Liver (tissue), 9 donors: Measurements from ENCODE around the gene INPP4A. TPM values are rescaled to one million over a fixed set of nuclear protein-coding genes. Genes with fewer than 3 reads are reported as not detected.
A peak's percentile ranks its signal among the peaks of the same experiment; 100 is the strongest.

Experiments used
- DNase-seq: peaks from one replicate; pipeline ENCODE4 v3.0.0-alpha.2; 2017; ENCODE audit warnings: low spot score
- H3K27ac ChIP-seq, 2 donors: one replicate each; pipeline ENCODE4 v1.7.0; 2013; ENCODE audit warnings: inconsistent platforms in 2 of 2, low read length in 2 of 2, control low read depth in 1 of 2, low read depth in 1 of 2, mild to moderate bottlenecking in 1 of 2
- H3K27me3 ChIP-seq, 4 donors: one replicate each; pipeline versions ENCODE4 v1.6.1 to v1.7.0; 2013; ENCODE audit warnings: low read length in 3 of 4, inconsistent platforms in 1 of 4, mild to moderate bottlenecking in 1 of 4, moderate library complexity in 1 of 4; ENCODE audit not compliant: control insufficient read depth in 4 of 4, insufficient read depth in 4 of 4
- H3K36me3 ChIP-seq, 4 donors: one replicate each; pipeline versions ENCODE4 v1.6.1 to v1.7.0; 2013; ENCODE audit warnings: low read length in 3 of 4, mild to moderate bottlenecking in 3 of 4, low read depth in 1 of 4, moderate library complexity in 1 of 4; ENCODE audit not compliant: control insufficient read depth in 4 of 4, insufficient read depth in 3 of 4
- H3K4me1 ChIP-seq, 4 donors: one replicate each; pipeline versions ENCODE4 v1.6.1 to v1.7.0; 2013; ENCODE audit warnings: low read length in 3 of 4, mild to moderate bottlenecking in 3 of 4, moderate library complexity in 1 of 4; ENCODE audit not compliant: control insufficient read depth in 4 of 4, insufficient read depth in 4 of 4
- H3K4me3 ChIP-seq, 3 donors: one replicate each; pipeline versions ENCODE4 v1.6.1 to v1.7.0; 2013; ENCODE audit warnings: low read length in 3 of 3, control low read depth in 1 of 3, low read depth in 1 of 3, mild to moderate bottlenecking in 1 of 3
- H3K9ac ChIP-seq, 2 donors: one replicate each; pipeline ENCODE4 v1.7.0; 2013; ENCODE audit warnings: low read length in 2 of 2, mild to moderate bottlenecking in 2 of 2, moderate library complexity in 2 of 2, control low read depth in 1 of 2, low read depth in 1 of 2
- H3K9me3 ChIP-seq, 4 donors: one replicate each; pipeline versions ENCODE4 v1.6.1 to v1.7.0; 2013; ENCODE audit warnings: low read length in 3 of 4; ENCODE audit not compliant: control insufficient read depth in 4 of 4
- ATF3 ChIP-seq: IDR thresholded peaks from 2 replicates; pipeline ENCODE4 v1.6.1; 2016; ENCODE audit warnings: antibody characterized with exemption
- CTCF ChIP-seq: fragments of 150-350 bp; IDR thresholded peaks from 2 replicates; pipeline ENCODE4 v1.5.1; 2017; ENCODE audit warnings: improper control_type of control experiment, low read depth, low read length; ENCODE audit not compliant: missing input control
- EGR1 ChIP-seq, 2 donors: IDR thresholded peaks; 2 replicates each; pipeline ENCODE4 v1.6.1; 2016 to 2018; ENCODE audit warnings: antibody characterized with exemption in 2 of 2, low read depth in 2 of 2
- FOXA1 ChIP-seq: IDR thresholded peaks from 2 replicates; pipeline ENCODE4 v1.6.1; 2016; ENCODE audit warnings: antibody characterized with exemption
- FOXA2 ChIP-seq: IDR thresholded peaks from 2 replicates; pipeline ENCODE4 v1.6.1; 2016; ENCODE audit warnings: antibody characterized with exemption
- GABPA ChIP-seq, 2 donors: IDR thresholded peaks in 1 of 2; conservative IDR thresholded peaks in 1 of 2; 2 replicates each; pipeline ENCODE4 v1.6.1; 2016; ENCODE audit warnings: antibody characterized with exemption in 2 of 2, mild to moderate bottlenecking in 1 of 2, moderate library complexity in 1 of 2
- HNF4A ChIP-seq, 2 donors: conservative IDR thresholded peaks; 2 replicates each; pipeline ENCODE4 v1.6.1; 2016; ENCODE audit warnings: antibody characterized with exemption in 2 of 2, mild to moderate bottlenecking in 2 of 2
- HNF4G ChIP-seq: IDR thresholded peaks from 2 replicates; pipeline ENCODE4 v1.6.1; 2016; ENCODE audit warnings: antibody characterized with exemption
- JUND ChIP-seq, 2 donors: IDR thresholded peaks; 2 replicates each; pipeline ENCODE4 v1.6.1; 2016; ENCODE audit warnings: antibody characterized with exemption in 2 of 2
- MAX ChIP-seq: IDR thresholded peaks from 2 replicates; pipeline ENCODE4 v1.6.1; 2016; ENCODE audit warnings: antibody characterized with exemption
- NR2F2 ChIP-seq: IDR thresholded peaks from 2 replicates; pipeline ENCODE4 v1.6.1; 2016; ENCODE audit warnings: antibody characterized with exemption
- RAD21 ChIP-seq, 2 donors: IDR thresholded peaks; 2 replicates each; pipeline ENCODE4 v1.6.1; 2016; ENCODE audit warnings: antibody characterized with exemption in 2 of 2, mild to moderate bottlenecking in 2 of 2
- RXRA ChIP-seq, 2 donors: IDR thresholded peaks; 2 replicates each; pipeline ENCODE4 v1.6.1; 2017 to 2018; ENCODE audit warnings: antibody characterized with exemption in 2 of 2, mild to moderate bottlenecking in 1 of 2
- SP1 ChIP-seq: IDR thresholded peaks from 2 replicates; pipeline ENCODE4 v1.6.1; 2018; ENCODE audit warnings: antibody characterized with exemption, mild to moderate bottlenecking
- TAF1 ChIP-seq: conservative IDR thresholded peaks from 2 replicates; pipeline ENCODE4 v1.6.1; 2016; ENCODE audit warnings: antibody characterized with exemption, mild to moderate bottlenecking
- YY1 ChIP-seq: IDR thresholded peaks from 2 replicates; pipeline ENCODE4 v1.6.1; 2016; ENCODE audit warnings: antibody characterized with exemption, mild to moderate bottlenecking
- ZBTB33 ChIP-seq: IDR thresholded peaks from 2 replicates; pipeline ENCODE4 v1.6.1; 2016; ENCODE audit warnings: antibody characterized with exemption
- whole genome bisulfite sequencing: extraction: QIAGEN DNeasy Blood & Tissue Kit; methylation state at CpG from one replicate; pipeline ENCODE4 v1.1.7; 2013; 5-methylcytosine and 5-hydroxymethylcytosine counted together
- polyA plus RNA-seq, 2 donors: library from polyadenylated mRNA; stranded (reverse) in 1 of 2; unstranded in 1 of 2; fragments of 200-250 nt in 1 of 2; fragments of >200 nt in 1 of 2; fragmentation: Nextera tagmentation in 1 of 2; extraction: Ambion mirVana in 1 of 2; gene quantifications; one replicate each; pipeline versions ENCODE4 v1.2.1 to v1.2.3, GENCODE V29; 2013 to 2015
- total RNA-seq, 2 donors: library from RNA; depleted of rRNA; stranded (reverse); fragments of >200 nt; gene quantifications; one replicate each; pipeline ENCODE4 v1.2.3, GENCODE V29; 2014
- TF ChIP-seq, protein P1 (sequence below): IDR thresholded peaks from 2 replicates; pipeline ENCODE4 v1.6.1; 2016; ENCODE audit warnings: antibody characterized with exemption, mild to moderate bottlenecking
- donor health status: healthy.
- donor health status: healthy.
- donor health status: healthy.
- donor health status: healthy.
- donor health status: healthy.

INPP4A gene
- total and polyA plus RNA-seq, 4 donors, result 2.9 to 14.9 (median 7.2) TPM

- H3K27me3 ChIP-seq, result no peaks in the 10 kb centered on the region
- no peak overlapping the region for H3K27ac ChIP-seq
- peaks cover 0 to 2% (median 0%) of the 10 kb centered on the region in 4 donors for H3K4me1 ChIP-seq
- DNase-seq, result no peak
- H3K9me3 ChIP-seq, result no peaks in the 10 kb centered on the region
- H3K36me3 ChIP-seq, result peaks cover 0 to 4% (median 1%) of the 10 kb centered on the region in 4 donors
- H3K4me3 ChIP-seq, result no peak overlapping the region
- WGBS, result 63% methylated on average over 5 of the region's 5 CpGs
- TF ChIP-seq RAD21 (IDR thresholded peaks at IDR 0.05) (peak in 1 of 2 donors; percentile 5), ATF3 (peak; percentile 20), GABPA (IDR thresholded peaks at IDR 0.05 in 1 of 2, conservative IDR thresholded peaks at IDR 0.05 in 1 of 2) (peak; percentile 30 to 67), RXRA (IDR thresholded peaks at IDR 0.05) (no peak), SP1 (peak; percentile 18), ZBTB33 (no peak), HNF4A (conservative IDR thresholded peaks at IDR 0.05) (peak; percentile 26 to 68)
- no peak overlapping the region for H3K9ac ChIP-seq
Observed at GRCh38 chr2:98623657-98624056, 179.0 kb downstream of the INPP4A start.

- H3K4me1 ChIP-seq, result no peaks in the 10 kb centered on the region
- no peak overlapping the region for H3K4me3 ChIP-seq
- no peaks in the 10 kb centered on the region for H3K9me3 ChIP-seq
- DNase-seq, result no peak
- no peaks in the 10 kb centered on the region for H3K27me3 ChIP-seq
- 96% methylated on average over 3 of the region's 3 CpGs for WGBS
- no peak overlapping the region for H3K9ac ChIP-seq
- peaks cover 0 to 13% (median 6%) of the 10 kb centered on the region in 4 donors for H3K36me3 ChIP-seq
- no peak for TF ChIP-seq JUND (IDR thresholded peaks at IDR 0.05)
- TF ChIP-seq FOXA1, result no peak
- TF ChIP-seq HNF4A (conservative IDR thresholded peaks at IDR 0.05), result no peak
- no peak for TF ChIP-seq RXRA (IDR thresholded peaks at IDR 0.05)
- H3K27ac ChIP-seq, result no peak overlapping the region
Observed at GRCh38 chr2:98632351-98632750, 187.7 kb downstream of the INPP4A start.

DNA sequence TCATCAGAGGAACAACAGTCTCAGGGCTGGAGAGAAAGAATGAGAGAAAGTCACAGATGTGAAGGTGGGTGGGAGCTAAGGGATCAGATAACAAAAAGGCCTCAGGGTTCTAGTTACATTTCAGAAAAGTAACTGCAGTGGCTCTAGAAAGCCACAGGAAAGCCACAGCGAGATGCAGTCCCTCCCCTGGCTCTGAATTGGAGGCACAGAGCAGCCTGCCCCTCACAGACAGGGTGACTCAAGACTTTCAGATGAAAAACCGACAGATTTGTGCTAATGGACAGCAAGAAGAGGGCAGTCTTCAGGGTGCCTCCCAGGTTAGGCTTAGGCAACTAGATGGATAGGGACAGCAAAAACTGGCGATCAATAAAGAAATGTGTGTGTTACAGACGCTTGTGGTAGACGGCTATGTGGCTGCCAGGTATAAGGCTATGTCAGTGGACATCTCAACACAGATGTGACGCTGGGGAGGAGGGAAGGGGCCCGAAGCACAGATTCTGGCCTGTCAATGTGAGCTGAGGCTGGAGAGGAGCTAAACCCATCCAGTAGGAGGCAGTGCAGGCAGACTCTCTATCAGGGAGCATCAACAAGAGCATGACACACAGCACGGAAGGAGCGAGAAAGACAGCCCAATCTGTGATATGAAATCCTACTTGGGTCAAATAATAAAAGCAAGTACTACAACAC, 189.9 kb downstream of the INPP4A start:
- Histone ChIP-seq H3K27me3 (no peaks in the 10 kb centered on the region), H3K9me3 (no peaks in the 10 kb centered on the region), H3K36me3 (peaks cover 0 to 15% (median 8%) of the 10 kb centered on the region in 4 donors), H3K4me1 (no peaks in the 10 kb centered on the region), H3K9ac (peak overlapping the region in 1 of 2 donors; percentile 12), H3K27ac (no peak overlapping the region), H3K4me3 (no peak overlapping the region)
- WGBS, result 85% methylated on average over 9 of the region's 9 CpGs
- DNase-seq, result no peak
- TF ChIP-seq FOXA2 (no peak), SP1 (no peak), ATF3 (no peak), EGR1 (IDR thresholded peaks at IDR 0.05; ENCODE audit: low read depth in 2 of 2) (no peak), RAD21 (IDR thresholded peaks at IDR 0.05) (no peak), NR2F2 (no peak), YY1 (no peak), TAF1 (no peak), CTCF (no peak), HNF4A (conservative IDR thresholded peaks at IDR 0.05) (no peak), HNF4G (no peak), MAX (no peak)
- TF ChIP-seq, protein P1, sequence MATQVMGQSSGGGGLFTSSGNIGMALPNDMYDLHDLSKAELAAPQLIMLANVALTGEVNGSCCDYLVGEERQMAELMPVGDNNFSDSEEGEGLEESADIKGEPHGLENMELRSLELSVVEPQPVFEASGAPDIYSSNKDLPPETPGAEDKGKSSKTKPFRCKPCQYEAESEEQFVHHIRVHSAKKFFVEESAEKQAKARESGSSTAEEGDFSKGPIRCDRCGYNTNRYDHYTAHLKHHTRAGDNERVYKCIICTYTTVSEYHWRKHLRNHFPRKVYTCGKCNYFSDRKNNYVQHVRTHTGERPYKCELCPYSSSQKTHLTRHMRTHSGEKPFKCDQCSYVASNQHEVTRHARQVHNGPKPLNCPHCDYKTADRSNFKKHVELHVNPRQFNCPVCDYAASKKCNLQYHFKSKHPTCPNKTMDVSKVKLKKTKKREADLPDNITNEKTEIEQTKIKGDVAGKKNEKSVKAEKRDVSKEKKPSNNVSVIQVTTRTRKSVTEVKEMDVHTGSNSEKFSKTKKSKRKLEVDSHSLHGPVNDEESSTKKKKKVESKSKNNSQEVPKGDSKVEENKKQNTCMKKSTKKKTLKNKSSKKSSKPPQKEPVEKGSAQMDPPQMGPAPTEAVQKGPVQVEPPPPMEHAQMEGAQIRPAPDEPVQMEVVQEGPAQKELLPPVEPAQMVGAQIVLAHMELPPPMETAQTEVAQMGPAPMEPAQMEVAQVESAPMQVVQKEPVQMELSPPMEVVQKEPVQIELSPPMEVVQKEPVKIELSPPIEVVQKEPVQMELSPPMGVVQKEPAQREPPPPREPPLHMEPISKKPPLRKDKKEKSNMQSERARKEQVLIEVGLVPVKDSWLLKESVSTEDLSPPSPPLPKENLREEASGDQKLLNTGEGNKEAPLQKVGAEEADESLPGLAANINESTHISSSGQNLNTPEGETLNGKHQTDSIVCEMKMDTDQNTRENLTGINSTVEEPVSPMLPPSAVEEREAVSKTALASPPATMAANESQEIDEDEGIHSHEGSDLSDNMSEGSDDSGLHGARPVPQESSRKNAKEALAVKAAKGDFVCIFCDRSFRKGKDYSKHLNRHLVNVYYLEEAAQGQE, result no peak
